GM12873 (cell line): ENCODE data around the gene NTF3.

ENCODE experiments used
- TF ChIP-seq, protein P1 (sequence below): IDR thresholded peaks from 2 replicates; pipeline ENCODE4 v1.5.1; 2012; ENCODE audit warnings: low read depth, mild to moderate bottlenecking, moderate library complexity, low read length, control low read depth; ENCODE audit not compliant: insufficient read depth; ENCODE audit errors: missing control alignments

Gene NTF3

DNA sequence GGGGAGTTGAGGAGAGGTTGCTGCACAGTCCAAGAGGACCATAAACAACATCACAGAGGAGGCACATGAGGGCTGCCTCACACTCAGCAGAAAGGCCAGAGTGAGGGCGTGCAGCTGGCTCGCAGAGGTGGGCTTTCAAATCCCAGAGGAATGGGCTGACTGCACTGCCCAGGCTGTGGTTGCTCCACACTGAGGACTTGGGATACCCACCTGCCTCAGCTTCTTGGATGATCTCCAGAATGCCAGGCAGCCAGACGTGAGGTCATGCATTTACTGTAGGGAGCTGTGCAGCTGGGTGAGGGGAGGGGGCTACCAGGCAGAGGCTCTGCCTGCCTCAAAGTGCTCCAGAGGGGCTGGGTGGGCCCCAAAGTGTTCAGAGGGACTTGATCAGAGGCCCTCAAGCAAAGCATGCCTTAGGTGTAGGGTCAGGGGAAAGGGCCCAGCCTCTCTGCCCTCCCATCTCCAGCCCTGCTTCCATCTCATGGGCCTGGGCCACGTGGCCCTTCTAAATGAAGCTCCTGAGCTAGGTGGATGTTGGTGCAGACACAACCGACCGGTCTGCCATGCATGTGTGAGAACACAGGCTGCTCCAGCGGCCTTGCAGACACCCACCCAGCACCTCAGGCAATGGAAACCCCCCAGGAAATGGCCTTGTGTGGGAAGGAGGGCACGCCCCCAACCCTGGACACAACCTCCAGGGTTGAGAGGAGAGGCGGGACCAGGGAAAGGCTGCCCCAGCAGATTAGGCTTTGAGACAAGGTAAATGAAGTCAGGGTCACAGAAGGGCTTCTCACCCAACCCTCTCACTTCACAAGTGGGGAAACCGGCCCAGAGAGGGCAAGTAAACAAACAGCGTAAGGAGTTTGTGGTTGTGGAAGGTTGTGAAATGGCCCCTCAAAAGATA is 90.8 kb downstream of the NTF3 start:
- TF ChIP-seq, protein P1, sequence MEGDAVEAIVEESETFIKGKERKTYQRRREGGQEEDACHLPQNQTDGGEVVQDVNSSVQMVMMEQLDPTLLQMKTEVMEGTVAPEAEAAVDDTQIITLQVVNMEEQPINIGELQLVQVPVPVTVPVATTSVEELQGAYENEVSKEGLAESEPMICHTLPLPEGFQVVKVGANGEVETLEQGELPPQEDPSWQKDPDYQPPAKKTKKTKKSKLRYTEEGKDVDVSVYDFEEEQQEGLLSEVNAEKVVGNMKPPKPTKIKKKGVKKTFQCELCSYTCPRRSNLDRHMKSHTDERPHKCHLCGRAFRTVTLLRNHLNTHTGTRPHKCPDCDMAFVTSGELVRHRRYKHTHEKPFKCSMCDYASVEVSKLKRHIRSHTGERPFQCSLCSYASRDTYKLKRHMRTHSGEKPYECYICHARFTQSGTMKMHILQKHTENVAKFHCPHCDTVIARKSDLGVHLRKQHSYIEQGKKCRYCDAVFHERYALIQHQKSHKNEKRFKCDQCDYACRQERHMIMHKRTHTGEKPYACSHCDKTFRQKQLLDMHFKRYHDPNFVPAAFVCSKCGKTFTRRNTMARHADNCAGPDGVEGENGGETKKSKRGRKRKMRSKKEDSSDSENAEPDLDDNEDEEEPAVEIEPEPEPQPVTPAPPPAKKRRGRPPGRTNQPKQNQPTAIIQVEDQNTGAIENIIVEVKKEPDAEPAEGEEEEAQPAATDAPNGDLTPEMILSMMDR: no peak

GRCh38 chr12:5523396-5524115 is 91.6 kb downstream of the NTF3 start:
- TF ChIP-seq, protein P1: no peak

DNA sequence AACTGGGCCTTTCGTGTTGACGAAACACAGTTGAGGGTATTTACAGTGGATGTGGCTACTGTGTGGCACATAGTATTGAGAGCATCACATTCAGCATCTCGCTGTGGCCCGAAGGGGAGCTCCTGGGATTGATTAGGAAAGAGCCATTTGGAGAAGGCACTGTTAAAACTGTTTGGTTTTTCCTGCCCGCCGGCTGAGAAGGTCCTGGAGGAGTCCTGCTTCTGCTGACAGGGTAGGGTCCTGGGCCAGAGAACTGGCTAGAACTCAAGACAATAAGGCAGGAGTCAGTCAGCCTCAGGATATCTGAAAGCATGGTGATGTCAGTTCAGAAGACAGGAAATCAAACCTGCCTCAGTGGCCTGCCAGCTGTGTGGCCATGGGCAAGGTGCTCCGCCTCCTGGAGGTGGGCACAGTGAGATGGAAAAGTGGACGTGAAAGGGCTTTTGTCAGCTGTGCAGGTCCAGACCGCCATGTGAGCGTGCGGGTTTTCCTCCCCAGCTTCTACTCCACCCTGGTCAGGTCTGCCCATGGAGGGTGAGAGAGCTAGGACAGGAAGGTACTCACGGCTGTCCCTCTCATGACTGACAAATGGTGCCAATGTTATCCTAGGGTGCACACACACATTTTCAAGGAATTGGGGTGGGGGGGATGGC is 92.3 kb downstream of the NTF3 start:
- TF ChIP-seq, protein P1: no peak

- TF ChIP-seq, protein P1: no peak
These were observed 93.0 kb downstream of the NTF3 start for GRCh38 chr12:5524769-5525436.

DNA sequence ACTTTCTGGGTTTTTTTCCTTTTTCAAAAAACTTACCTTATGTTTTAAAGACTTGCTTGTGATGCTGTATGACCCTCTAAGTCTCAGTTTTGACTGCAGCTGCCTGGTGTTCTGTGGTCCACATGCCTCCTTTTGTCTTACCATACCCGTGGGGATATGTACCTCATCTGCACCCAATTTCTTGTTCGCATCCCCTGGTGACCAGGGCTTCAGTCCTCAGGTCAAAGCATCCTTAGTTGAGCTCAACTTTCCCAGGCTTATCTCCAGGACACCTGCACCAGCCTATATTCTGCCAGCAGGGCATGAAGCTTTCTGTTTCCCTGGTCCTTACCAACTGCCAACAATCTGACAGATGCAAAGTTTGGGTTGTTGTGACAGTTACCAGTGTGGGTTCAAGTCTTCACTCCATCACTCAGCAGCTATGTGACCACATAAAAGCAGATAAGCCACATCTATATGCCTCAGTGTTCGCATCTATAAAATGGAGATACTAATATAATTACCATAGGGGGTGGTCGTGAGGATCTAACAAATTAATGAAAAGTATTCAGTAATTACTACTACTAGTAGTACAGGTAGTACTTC is 94.0 kb downstream of the NTF3 start:
- TF ChIP-seq, protein P1: no peak

- TF ChIP-seq, protein P1: no peak
These were observed 101.5 kb downstream of the NTF3 start for GRCh38 chr12:5533368-5533767.
